HCT116 (cell line): Measurements from ENCODE around the gene GATAD1. TPM values are rescaled to one million over a fixed set of nuclear protein-coding genes. Genes with fewer than 3 reads are reported as not detected.
"Not testable (repeated sequence)": the region's sequence is repeated elsewhere in the genome, so short reads cannot be mapped to it uniquely, and the experiment has no call there.

ENCODE experiments used
- ATAC-seq: fragments of 200-7000 bp; cut with Tn5 transposase; 2 replicates; pipeline ENCODE4 v1.9.1; 2020; ENCODE audit warnings: mild to moderate bottlenecking, moderate library complexity
- BruUV-seq: library from RNA; stranded (reverse); fragments of 400-500 nt; replicated peaks from 2 replicates; lab custom pipeline; 2021; lab: Mats Ljungman, UMichigan
- CTCF ChIA-PET: fragments of 300-600 bp; sonication (Branson Sonifier 250); formaldehyde crosslinking; loops from one replicate; lab custom pipeline; 2021; ENCODE audit warnings: antibody characterized with exemption; lab: Charles Lee
- POLR2A ChIA-PET: fragments of 300-600, 350-600 bp; sonication (Branson Sonifier 250); formaldehyde crosslinking; loops from one replicate; lab custom pipeline; 2021; ENCODE audit warnings: antibody characterized with exemption; lab: Charles Lee
- RAD21 ChIA-PET, 2 experiments: fragments of 300-600 bp; sonication (Branson Sonifier 250); formaldehyde crosslinking; loops; one replicate each; lab custom pipeline; 2023; ENCODE audit warnings: low total read pairs in 2 of 2; ENCODE audit not compliant: uncharacterized antibody in 2 of 2, unreplicated experiment in 2 of 2, low non-redundant PET in 1 of 2; lab: Charles Lee
- DNase-seq: peaks from one replicate; pipeline ENCODE4 v3.0.0-alpha.2; 2010; ENCODE audit warnings: low read depth, low spot score
- H2AFZ ChIP-seq: fragments of 200-600 bp; shearing (Covaris generic), sonication (generic); 2 replicates; pipeline ENCODE4 v1.6.1; 2017; ENCODE audit warnings: low read depth, mixed run types, mixed read lengths, antibody characterized with exemption, low read length; ENCODE audit not compliant: poor library complexity, severe bottlenecking
- H3K27ac ChIP-seq: 2 replicates; pipeline ENCODE4 v1.5.1; 2012; ENCODE audit warnings: low read depth, low read length
- H3K27me3 ChIP-seq: fragments of 200-600 bp; sonication (generic); 2 replicates; pipeline ENCODE4 v1.6.1; 2016; ENCODE audit warnings: mixed run types, low read length, mixed read lengths; ENCODE audit not compliant: insufficient read depth
- H3K36me3 ChIP-seq, 2 experiments: fragments of 200-500 bp in 1 of 2; fragments of 200-600 bp in 1 of 2; sonication (Bioruptor generic) in 1 of 2; sonication (generic) in 1 of 2; 2 replicates each; pipeline versions ENCODE4 v1.5.1 to v1.6.1; 2014 to 2016; ENCODE audit warnings: low read length in 2 of 2, inconsistent platforms in 1 of 2, mixed read lengths in 1 of 2, mixed run types in 1 of 2; ENCODE audit not compliant: insufficient read depth in 2 of 2, control insufficient read depth in 1 of 2
- H3K4me1 ChIP-seq, 2 experiments: fragments of 200-600 bp in 1 of 2; sonication (generic) in 1 of 2; 2 replicates each; pipeline versions ENCODE4 v1.5.1 to v1.6.1; 2012 to 2017; ENCODE audit warnings: low read length in 2 of 2, inconsistent platforms in 1 of 2, mild to moderate bottlenecking in 1 of 2, mixed read lengths in 1 of 2, mixed run types in 1 of 2, moderate library complexity in 1 of 2; ENCODE audit not compliant: insufficient read depth in 2 of 2, control insufficient read depth in 1 of 2
- H3K4me2 ChIP-seq: fragments of 200-600 bp; sonication (generic); 2 replicates; pipeline ENCODE4 v1.6.1; 2017; ENCODE audit warnings: mixed run types, low read length, mixed read lengths
- H3K4me3 ChIP-seq, 2 experiments: fragments of 200-600 bp in 1 of 2; sonication (generic) in 1 of 2; replicated peaks in 1 of 2; 2 replicates each; pipeline ENCODE4 v1.5.1; 2011 to 2016; ENCODE audit warnings: low read length in 2 of 2, control low read depth in 1 of 2, low read depth in 1 of 2, mild to moderate bottlenecking in 1 of 2, mixed read lengths in 1 of 2, mixed run types in 1 of 2
- H3K79me2 ChIP-seq: fragments of 200-600 bp; sonication (generic); 2 replicates; pipeline ENCODE4 v1.6.1; 2017; ENCODE audit warnings: mild to moderate bottlenecking, mixed run types, low read length, moderate library complexity, mixed read lengths; ENCODE audit not compliant: insufficient read depth
- H3K9ac ChIP-seq: fragments of 200-600 bp; sonication (generic); 2 replicates; pipeline ENCODE4 v1.6.1; 2016; ENCODE audit warnings: low read length, mixed read lengths
- H3K9me2 ChIP-seq: fragments of 200-600 bp; sonication (generic), shearing (Covaris generic); 2 replicates; pipeline ENCODE4 v1.6.1; 2017; ENCODE audit warnings: mixed run types, mild to moderate bottlenecking, moderate library complexity; ENCODE audit not compliant: insufficient read depth
- H3K9me3 ChIP-seq, 2 experiments: fragments of 200-500 bp in 1 of 2; fragments of 200-600 bp in 1 of 2; sonication (Bioruptor generic) in 1 of 2; sonication (generic) in 1 of 2; 2 replicates each; pipeline ENCODE4 v1.6.1; 2014 to 2017; ENCODE audit warnings: low read length in 2 of 2, mixed read lengths in 2 of 2, inconsistent platforms in 1 of 2, low read depth in 1 of 2, mild to moderate bottlenecking in 1 of 2, mixed run types in 1 of 2, moderate library complexity in 1 of 2; ENCODE audit not compliant: control insufficient read depth in 1 of 2, insufficient read depth in 1 of 2
- H4K20me1 ChIP-seq: fragments of 200-600 bp; sonication (generic), shearing (Covaris generic); 2 replicates; pipeline ENCODE4 v1.6.1; 2017; ENCODE audit warnings: mixed run types, mild to moderate bottlenecking, moderate library complexity; ENCODE audit not compliant: insufficient read depth
- CTCF ChIP-seq, 3 experiments: fragments of 200-600 bp in 1 of 3; sonication (generic) in 1 of 3; IDR thresholded peaks in 2 of 3; conservative IDR thresholded peaks in 1 of 3; 2 replicates each; pipeline ENCODE4 v1.5.1; 2012 to 2017; ENCODE audit warnings: low read depth in 2 of 3, low read length in 2 of 3, antibody characterized with exemption in 1 of 3, borderline replicate concordance in 1 of 3, control low read depth in 1 of 3, mild to moderate bottlenecking in 1 of 3, mixed read lengths in 1 of 3, mixed run types in 1 of 3, moderate library complexity in 1 of 3; ENCODE audit not compliant: insufficient read depth in 1 of 3
- RAD21 ChIP-seq: IDR thresholded peaks from 2 replicates; pipeline ENCODE4 v1.6.1; 2012; ENCODE audit warnings: low read depth, mild to moderate bottlenecking
- YY1 ChIP-seq: IDR thresholded peaks from 2 replicates; pipeline ENCODE4 v1.6.1; 2011; ENCODE audit warnings: low read length, low read depth, moderate library complexity, mild to moderate bottlenecking; ENCODE audit not compliant: insufficient replicate concordance; ENCODE audit errors: extremely low read depth
- intact Hi-C: fragments of 100-400 bp; cut with micrococcal nuclease; formaldehyde crosslinking; loops from 2 replicates; pipeline ENCODE4 v1.10.0; 2022
- total RNA-seq: library from RNA; stranded (reverse); gene quantifications from one replicate; pipeline ENCODE4 v1.2.1, GENCODE V29; 2021; ENCODE audit not compliant: unreplicated experiment

GATAD1 gene
- total RNA-seq, 1 experiment from 2014 or later: 23.9 TPM

GRCh38 chr7:92442720-92443119 lies 4.6 kb upstream of the GATAD1 start:
- intact Hi-C loops: loop anchor here (10.0 kb wide), 1 partner anchor 1358 kb away; no protein-coding TSS in a partner anchor
- POLR2A ChIA-PET: not testable (repeated sequence)

GRCh38 chr7:92446869-92447344 lies 375 bp upstream of the GATAD1 start:
- H3K27ac ChIP-seq: no peak overlapping the region

More at GRCh38 chr7:92442720-92443119, 4.6 kb upstream of the GATAD1 start:
- H3K36me3 ChIP-seq, H3K79me2 ChIP-seq, H3K4me3 ChIP-seq, ATAC-seq, H3K4me2 ChIP-seq, H3K4me1 ChIP-seq, H2AFZ ChIP-seq, DNase-seq, H3K9ac ChIP-seq, H3K9me2 ChIP-seq, H3K27ac ChIP-seq, CTCF ChIA-PET, RAD21 ChIA-PET, H3K27me3 ChIP-seq, H3K9me3 ChIP-seq, H4K20me1 ChIP-seq, BruUV-seq: not testable (repeated sequence)

More at GRCh38 chr7:92446869-92447344, 375 bp upstream of the GATAD1 start:
- intact Hi-C loops: loop anchor here (1.0 to 10.0 kb wide), 7 partner anchors 23 to 1362 kb away; partner anchors contain the start of genes ANKIB1, KRIT1, LRRD1 and MTERF1
- Histone ChIP-seq H3K9me3 (no peaks in the 10 kb centered on the region), H3K4me3 (peak overlapping the region; percentile 72 to 87), H3K4me2 (peak overlapping the region; percentile 89), H3K79me2 (peaks cover 29% of the 10 kb centered on the region), H3K9me2 (no peaks in the 10 kb centered on the region), H3K4me1 (peaks cover 4 to 10% of the 10 kb centered on the region in 2 experiments; a peak in 3 of 4 replicates), H3K27me3 (no peaks in the 10 kb centered on the region), H3K9ac (peak overlapping the region; percentile 94), H2AFZ (peak overlapping the region; percentile 83), H4K20me1 (no peaks in the 10 kb centered on the region), H3K36me3 (peaks cover 13 to 24% of the 10 kb centered on the region in 2 experiments)
- BruUV-seq: no TSS peak
- ATAC-seq (peak; percentile 16), DNase-seq (no peak)
- POLR2A ChIA-PET: interaction anchor here (0.5 to 1.3 kb wide), 3 partner anchors 9 to 566 kb away, joined by 3 to 6 read pairs (median 3); no protein-coding TSS in a partner anchor
- RAD21 ChIA-PET: interaction anchor here (0.9 to 1.3 kb wide), 2 partner anchors 566 to 580 kb away, joined by 3 to 4 read pairs; no protein-coding TSS in a partner anchor
- CTCF ChIA-PET: interaction anchor here (0.6 to 3.2 kb wide), 22 partner anchors 9 to 1992 kb away, joined by 3 to 24 read pairs (median 4); partner anchors contain the start of genes ANKIB1, KRIT1, MTERF1 and RBM48
- TF ChIP-seq CTCF (IDR thresholded peaks at IDR 0.05 in 2 of 3, conservative IDR thresholded peaks at IDR 0.05 in 1 of 3; ENCODE audit: borderline replicate concordance in 1 of 3, insufficient read depth in 1 of 3, low read depth in 2 of 3, low read length in 2 of 3): peak in 2 of 3 experiments; percentile 90 to 97; a peak in 5 of 6 replicates
- no peak for TF ChIP-seq YY1
- TF ChIP-seq RAD21: peak; percentile 98
